IMR-90 (cell line): ENCODE data around the gene CMTR1. TPM values are rescaled to one million over a fixed set of nuclear protein-coding genes. Genes with fewer than 3 reads are reported as not detected.

Experiments
- ATAC-seq: fragments of 200-7000 bp; cut with Tn5 transposase; 2 replicates; pipeline ENCODE4 v1.9.1; 2020; ENCODE audit warnings: low read depth, mild to moderate bottlenecking, moderate library complexity
- BruUV-seq: library from RNA; stranded (reverse); fragments of 400-500 nt; replicated peaks from 2 replicates; lab custom pipeline; 2021; lab: Mats Ljungman, UMichigan
- CTCF ChIA-PET: fragments of 300-600 bp; formaldehyde crosslinking; extraction: SDS; loops from one replicate; lab custom pipeline; 2021; ENCODE audit warnings: antibody characterized with exemption; lab: Yijun Ruan, JAX
- POLR2A ChIA-PET: fragments of 300-600 bp; sonication (Branson Sonifier 250); formaldehyde crosslinking; loops from one replicate; lab custom pipeline; 2022; ENCODE audit warnings: antibody characterized with exemption; ENCODE audit not compliant: unreplicated experiment; lab: Charles Lee
- DNase-seq: peaks from one replicate; pipeline ENCODE4 v3.0.0; 2013
- H2AFZ ChIP-seq: replicated peaks from 2 replicates; pipeline ENCODE3; 2013; ENCODE audit warnings: low read length, mild to moderate bottlenecking; ENCODE audit not compliant: poor library complexity
- H2AK5ac ChIP-seq: 2 replicates; pipeline ENCODE4 v1.6.1; 2013; ENCODE audit warnings: low read depth, low read length, inconsistent platforms
- H2AK9ac ChIP-seq: replicated peaks from 2 replicates; pipeline ENCODE3; 2013; ENCODE audit warnings: mild to moderate bottlenecking, low read depth, low read length, moderate library complexity; ENCODE audit not compliant: poor library complexity
- H2BK120ac ChIP-seq: 2 replicates; pipeline ENCODE4 v1.6.1; 2013; ENCODE audit warnings: low read depth, low read length, inconsistent platforms
- H2BK15ac ChIP-seq: 3 replicates; pipeline ENCODE4 v1.6.1; 2013; ENCODE audit warnings: low read depth, low read length, inconsistent platforms
- H2BK20ac ChIP-seq: 2 replicates; pipeline ENCODE4 v1.6.1; 2013; ENCODE audit warnings: low read depth, mild to moderate bottlenecking, inconsistent platforms, low read length, moderate library complexity
- H2BK5ac ChIP-seq: 2 replicates; pipeline ENCODE4 v1.6.1; 2013; ENCODE audit warnings: mild to moderate bottlenecking, low read depth, low read length, inconsistent platforms; ENCODE audit not compliant: poor library complexity, severe bottlenecking
- H3K14ac ChIP-seq: replicated peaks from 2 replicates; pipeline ENCODE4 v1.6.1; 2013; ENCODE audit warnings: low read depth, low read length, inconsistent platforms
- H3K18ac ChIP-seq: 2 replicates; pipeline ENCODE4 v1.6.1; 2013; ENCODE audit warnings: low read depth, low read length, control low read depth
- H3K23ac ChIP-seq: 2 replicates; pipeline ENCODE4 v1.6.1; 2013; ENCODE audit warnings: low read depth, low read length, inconsistent platforms
- H3K27ac ChIP-seq: 2 replicates; pipeline ENCODE4 v1.5.1; 2013; ENCODE audit warnings: mild to moderate bottlenecking, control low read depth, low read length; ENCODE audit not compliant: insufficient read depth
- H3K27me3 ChIP-seq: 2 replicates; pipeline ENCODE4 v1.6.1; 2013; ENCODE audit warnings: low read length; ENCODE audit not compliant: control insufficient read depth, insufficient read depth
- H3K36me3 ChIP-seq: 2 replicates; pipeline ENCODE4 v1.6.1; 2013; ENCODE audit warnings: low read length, mixed read lengths; ENCODE audit not compliant: control insufficient read depth, insufficient read depth
- H3K4ac ChIP-seq: 2 replicates; pipeline ENCODE4 v1.6.1; 2013; ENCODE audit warnings: low read depth, low read length, inconsistent platforms
- H3K4me1 ChIP-seq: 2 replicates; pipeline ENCODE4 v1.6.1; 2013; ENCODE audit warnings: low read length, mixed read lengths; ENCODE audit not compliant: control insufficient read depth, insufficient read depth
- H3K4me2 ChIP-seq: 2 replicates; pipeline ENCODE4 v1.6.1; 2013; ENCODE audit warnings: low read depth, mild to moderate bottlenecking, control low read depth, low read length, moderate library complexity
- H3K4me3 ChIP-seq: 2 replicates; pipeline ENCODE4 v1.5.1; 2013; ENCODE audit warnings: low read depth, mild to moderate bottlenecking, control low read depth, low read length, moderate library complexity; ENCODE audit not compliant: insufficient read depth
- H3K56ac ChIP-seq: 2 replicates; pipeline ENCODE4 v1.6.1; 2013; ENCODE audit warnings: low read length, inconsistent platforms; ENCODE audit not compliant: insufficient read depth; ENCODE audit errors: extremely low read depth
- H3K79me1 ChIP-seq, 2 experiments: 2 replicates each; pipeline ENCODE4 v1.6.1; 2013; ENCODE audit warnings: low read length in 2 of 2, inconsistent platforms in 1 of 2, low read depth in 1 of 2
- H3K9ac ChIP-seq: 2 replicates; pipeline ENCODE4 v1.6.1; 2013; ENCODE audit warnings: low read depth, low read length, control low read depth
- H3K9me1 ChIP-seq: 2 replicates; pipeline ENCODE4 v1.6.1; 2013; ENCODE audit warnings: low read length, inconsistent platforms; ENCODE audit not compliant: insufficient read depth
- H3K9me3 ChIP-seq: 2 replicates; pipeline ENCODE4 v1.6.1; 2013; ENCODE audit warnings: low read length; ENCODE audit not compliant: control insufficient read depth, insufficient read depth
- H4K20me1 ChIP-seq: 2 replicates; pipeline ENCODE4 v1.6.1; 2013; ENCODE audit warnings: low read length, inconsistent platforms; ENCODE audit not compliant: insufficient read depth
- H4K5ac ChIP-seq: 2 replicates; pipeline ENCODE4 v1.6.1; 2013; ENCODE audit warnings: mild to moderate bottlenecking, low read depth, low read length, control low read depth
- H4K8ac ChIP-seq, 2 experiments: 2 replicates each; pipeline ENCODE4 v1.6.1; 2013; ENCODE audit warnings: low read depth in 2 of 2, low read length in 2 of 2, control low read depth in 1 of 2, inconsistent platforms in 1 of 2
- H4K91ac ChIP-seq: 2 replicates; pipeline ENCODE4 v1.6.1; 2013; ENCODE audit warnings: low read depth, low read length, inconsistent platforms; ENCODE audit not compliant: insufficient read depth
- BHLHE40 ChIP-seq: fragments of 150-350 bp; IDR thresholded peaks from 2 replicates; pipeline ENCODE4 v1.6.1; 2016; ENCODE audit warnings: mild to moderate bottlenecking, low read depth, low read length
- CEBPB ChIP-seq: IDR thresholded peaks from 2 replicates; pipeline ENCODE4 v1.6.1; 2012; ENCODE audit warnings: low read depth, low read length, improper control_type of control experiment
- CHD1 ChIP-seq: IDR thresholded peaks from 2 replicates; pipeline ENCODE4 v1.6.1; 2012; ENCODE audit warnings: low read depth, low read length, improper control_type of control experiment
- ELK1 ChIP-seq: fragments of 150-350 bp; IDR thresholded peaks from 2 replicates; pipeline ENCODE4 v1.6.1; 2016; ENCODE audit warnings: low read depth, mild to moderate bottlenecking, low read length, moderate library complexity, borderline replicate concordance
- FOS ChIP-seq: fragments of 150-350 bp; IDR thresholded peaks from 2 replicates; pipeline ENCODE4 v1.6.1; 2016; ENCODE audit warnings: low read depth, low read length
- MAFK ChIP-seq: IDR thresholded peaks from 2 replicates; pipeline ENCODE4 v1.6.1; 2012; ENCODE audit warnings: low read depth, low read length, improper control_type of control experiment
- MXI1 ChIP-seq: IDR thresholded peaks from 2 replicates; pipeline ENCODE4 v1.6.1; 2012; ENCODE audit warnings: low read depth, mild to moderate bottlenecking, low read length, moderate library complexity, borderline replicate concordance
- NFE2L2 ChIP-seq: fragments of 150-350 bp; IDR thresholded peaks from 2 replicates; pipeline ENCODE4 v1.6.1; 2016; ENCODE audit warnings: low read depth, mild to moderate bottlenecking, low read length
- POLR2A ChIP-seq: IDR thresholded peaks from 2 replicates; pipeline ENCODE4 v1.6.1; 2012; ENCODE audit warnings: mild to moderate bottlenecking, low read depth, low read length
- RCOR1 ChIP-seq: IDR thresholded peaks from 2 replicates; pipeline ENCODE4 v1.6.1; 2012; ENCODE audit warnings: mild to moderate bottlenecking, low read length, improper control_type of control experiment; ENCODE audit not compliant: insufficient replicate concordance
- RFX5 ChIP-seq: IDR thresholded peaks from 2 replicates; pipeline ENCODE4 v1.8.0; 2012; ENCODE audit warnings: low read depth, mild to moderate bottlenecking, low read length, moderate library complexity
- USF2 ChIP-seq: fragments of 150-350 bp; IDR thresholded peaks from 2 replicates; pipeline ENCODE4 v1.6.1; 2017; ENCODE audit warnings: mild to moderate bottlenecking, antibody characterized with exemption, low read length, low read depth
- WGBS, 2 experiments: methylation state at CpG; one replicate each; pipeline versions ENCODE4 v1.1.5 to v1.1.7; 2013; ENCODE audit warnings: missing lambda C conversion rate in 2 of 2; ENCODE audit not compliant: insufficient read length in 1 of 2; ENCODE audit errors: extremely low coverage in 2 of 2; 5-methylcytosine and 5-hydroxymethylcytosine counted together
- dilution Hi-C: fragments of 300-500 bp; cut with HindIII; formaldehyde crosslinking; loops from one replicate; pipeline ENCODE4 v1.14.3; 2018; ENCODE audit warnings: low sequenced_read_pairs; ENCODE audit not compliant: unreplicated experiment
- in situ Hi-C: fragments of 300-500 bp; cut with MboI; formaldehyde crosslinking; loops from 3 replicates; pipeline ENCODE4 v1.14.3; 2019; ENCODE audit warnings: low sequenced_read_pairs, inconsistent platforms, mixed read lengths
- intact Hi-C: fragments of 100-400 bp; cut with micrococcal nuclease; formaldehyde crosslinking; loops from 2 replicates; pipeline ENCODE4 v1.10.0; 2022
- polyA plus RNA-seq, 3 experiments: library from polyadenylated mRNA; depleted of rRNA; stranded (reverse); fragments of >200 nt; gene quantifications; 2 replicates each; pipeline ENCODE4 v1.2.3, GENCODE V29; 2012; ENCODE audit warnings: low replicate concordance in 1 of 3
- total RNA-seq: library from RNA; depleted of rRNA; stranded (reverse); fragments of >200 nt; gene quantifications from 2 replicates; pipeline ENCODE4 v1.2.3, GENCODE V29; 2012

The CMTR1 gene
- total and polyA plus RNA-seq, 2 of the 4 experiments (the other 2 are of a cell fraction), result 22.6 to 30.1 TPM

DNA sequence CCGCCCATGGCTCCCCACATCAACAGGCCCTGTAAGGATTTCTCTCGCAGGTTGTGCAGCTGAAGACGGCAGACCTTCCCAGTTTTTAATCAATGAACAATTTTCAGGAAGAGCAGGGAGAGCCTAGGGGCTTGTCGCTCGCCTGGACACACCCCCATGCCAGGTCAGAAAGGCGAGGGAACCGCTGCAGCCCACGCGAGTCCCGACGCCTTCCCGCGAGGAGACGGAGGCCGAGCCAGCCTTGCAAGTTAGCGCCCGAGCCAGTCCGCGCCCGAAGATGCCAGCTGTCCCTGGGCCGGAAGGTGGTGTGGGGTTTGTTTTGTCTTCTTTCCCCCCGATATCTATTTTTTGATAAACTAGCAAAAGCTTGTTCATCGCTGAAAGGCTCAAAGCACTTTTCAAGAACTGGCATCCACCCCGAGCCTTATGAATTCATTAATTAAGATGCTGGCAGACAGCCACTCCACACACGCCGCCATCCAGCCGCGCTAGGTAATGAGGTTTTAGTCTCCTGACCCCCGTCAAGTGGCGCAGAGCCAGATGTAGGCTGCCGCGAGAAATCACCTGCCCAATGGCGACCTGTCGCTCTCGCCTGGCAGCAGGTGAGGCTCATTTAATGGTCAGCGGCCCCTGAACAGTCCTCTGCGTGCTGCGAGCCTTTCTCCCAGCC, 60.1 kb downstream of the CMTR1 start:
- Histone ChIP-seq H3K36me3 (no peaks in the 10 kb centered on the region), H2AK9ac (peak overlapping the region; percentile 3), H4K5ac (no peak overlapping the region), H4K91ac (no peak overlapping the region), H3K4me2 (no peak overlapping the region), H4K20me1 (peaks cover 6% of the 10 kb centered on the region), H3K4ac (no peak overlapping the region), H3K23ac (no peak overlapping the region), H3K27ac (no peak overlapping the region), H2BK20ac (no peak overlapping the region), H2BK120ac (no peak overlapping the region), H3K18ac (no peak overlapping the region), H3K9me3 (no peaks in the 10 kb centered on the region), H2AK5ac (no peak overlapping the region; the same call in 1 of the 2 replicates), H3K4me1 (no peaks in the 10 kb centered on the region), H3K9me1 (peaks cover 6% of the 10 kb centered on the region), H3K9ac (no peak overlapping the region), H3K14ac (no peak overlapping the region), H4K8ac (no peak overlapping the region), H2BK5ac (no peak overlapping the region), H3K56ac (no peak overlapping the region), H3K4me3 (no peak overlapping the region), H3K27me3 (no peaks in the 10 kb centered on the region), H2BK15ac (no peak overlapping the region), H2AFZ (no peak overlapping the region), H3K79me1 (peaks cover 2 to 36% of the 10 kb centered on the region in 2 experiments)
- dilution Hi-C loops, result no loop called here
- BruUV-seq, result no TSS peak
- TF ChIP-seq CHD1 (no peak), FOS (no peak), MAFK (no peak), RFX5 (no peak), NFE2L2 (no peak), BHLHE40 (no peak), RCOR1 (no peak), MXI1 (no peak), CEBPB (no peak), USF2 (no peak), POLR2A (no peak), ELK1 (no peak)
- intact Hi-C loops, result loop anchor here (10.0 kb wide), 1 partner anchor 512 kb away; no protein-coding TSS in a partner anchor
- ATAC-seq, result no peak
- CTCF ChIA-PET, result no interaction called here
- DNase-seq, result no peak
- POLR2A ChIA-PET, result no interaction called here
- in situ Hi-C loops, result no loop called here
- WGBS, 2 experiments, result 85% methylated on average over 11 of the region's 38 CpGs; no CpG with 5 or more reads in 1 of the 2 experiments
